ENCODE results near the gene NT5E.

DNA sequence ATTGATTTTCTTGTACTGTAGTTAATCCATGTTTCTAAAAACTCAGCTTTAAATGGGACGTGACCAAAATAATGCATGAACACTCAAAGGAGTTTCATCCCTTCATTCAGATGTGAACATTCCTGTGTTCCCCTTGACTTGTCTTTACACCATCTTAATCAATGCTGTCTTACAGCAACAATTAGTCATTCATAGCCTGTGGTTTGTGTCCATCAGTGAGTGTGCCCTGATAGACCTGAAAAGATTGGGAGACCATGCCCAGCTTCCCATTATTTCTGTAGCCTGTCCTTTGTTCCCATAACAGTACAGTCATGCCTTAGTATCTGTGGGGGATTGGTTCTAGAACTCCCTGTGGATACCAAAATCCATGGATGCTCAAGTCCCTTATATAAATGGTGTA lies 23.9 kb downstream of the NT5E start:
- TF ChIP-seq TEAD4 (CRISPR knock-in tag; IDR thresholded peaks at IDR 0.05) (no peak), CTCF (IDR thresholded peaks at IDR 0.05) (no peak), FOXP1 (CRISPR knock-in tag; IDR thresholded peaks at IDR 0.05; ENCODE audit: borderline replicate concordance) (no peak), ETV6 (CRISPR knock-in tag; IDR thresholded peaks at IDR 0.05) (no peak), JUN (CRISPR knock-in tag; IDR thresholded peaks at IDR 0.05) (no peak), MLX (CRISPR knock-in tag; IDR thresholded peaks at IDR 0.05) (no peak), ZNF121 (CRISPR knock-in tag; IDR thresholded peaks at IDR 0.05) (no peak), IRF1 (CRISPR knock-in tag; IDR thresholded peaks at IDR 0.05) (no peak), NR3C1 (CRISPR knock-in tag; conservative IDR thresholded peaks at IDR 0.05; ENCODE audit: low read depth) (no peak)
- TF ChIP-seq, protein P1, sequence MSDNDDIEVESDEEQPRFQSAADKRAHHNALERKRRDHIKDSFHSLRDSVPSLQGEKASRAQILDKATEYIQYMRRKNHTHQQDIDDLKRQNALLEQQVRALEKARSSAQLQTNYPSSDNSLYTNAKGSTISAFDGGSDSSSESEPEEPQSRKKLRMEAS (CRISPR knock-in tag; IDR thresholded peaks at IDR 0.05): no peak
- TF ChIP-seq, protein P2, sequence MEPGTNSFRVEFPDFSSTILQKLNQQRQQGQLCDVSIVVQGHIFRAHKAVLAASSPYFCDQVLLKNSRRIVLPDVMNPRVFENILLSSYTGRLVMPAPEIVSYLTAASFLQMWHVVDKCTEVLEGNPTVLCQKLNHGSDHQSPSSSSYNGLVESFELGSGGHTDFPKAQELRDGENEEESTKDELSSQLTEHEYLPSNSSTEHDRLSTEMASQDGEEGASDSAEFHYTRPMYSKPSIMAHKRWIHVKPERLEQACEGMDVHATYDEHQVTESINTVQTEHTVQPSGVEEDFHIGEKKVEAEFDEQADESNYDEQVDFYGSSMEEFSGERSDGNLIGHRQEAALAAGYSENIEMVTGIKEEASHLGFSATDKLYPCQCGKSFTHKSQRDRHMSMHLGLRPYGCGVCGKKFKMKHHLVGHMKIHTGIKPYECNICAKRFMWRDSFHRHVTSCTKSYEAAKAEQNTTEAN (CRISPR knock-in tag; IDR thresholded peaks at IDR 0.05): no peak

All from WTC11 (cell line).